Measurements from ENCODE around the gene CECR2.

Gene CECR2

GRCh38 chr22:17369439-17370025 lies at the start of gene CECR2:
Gene CECR2 (plus strand): TSS chr22:17369460. CDS start chr22:17369784, 324 bp downstream.
- DNase-seq (ENCODE audit: low spot score), result no peak

GRCh38 chr22:17319546-17319945 lies 49.7 kb upstream of the CECR2 start:
- no peak for DNase-seq (ENCODE audit: low spot score)

GRCh38 chr22:17322511-17322910 lies 46.7 kb upstream of the CECR2 start:
- DNase-seq (ENCODE audit: low spot score), result no peak

GRCh38 chr22:17331690-17332089 lies 37.6 kb upstream of the CECR2 start:
- no peak for DNase-seq (ENCODE audit: low spot score)

- DNase-seq (ENCODE audit: low spot score), result no peak
Measured at GRCh38 chr22:17332109-17332800, 37.0 kb upstream of the CECR2 start.

- DNase-seq (ENCODE audit: low spot score), result no peak
Measured at GRCh38 chr22:17334059-17334458, 35.2 kb upstream of the CECR2 start.

GRCh38 chr22:17334983-17335382 lies 34.3 kb upstream of the CECR2 start:
- no peak for DNase-seq (ENCODE audit: low spot score)

GRCh38 chr22:17336061-17336460 lies 33.2 kb upstream of the CECR2 start:
- no peak for DNase-seq (ENCODE audit: low spot score)

GRCh38 chr22:17337639-17338038 lies 31.6 kb upstream of the CECR2 start:
- DNase-seq (ENCODE audit: low spot score), result no peak

GRCh38 chr22:17339095-17339693 lies 30.1 kb upstream of the CECR2 start:
- DNase-seq (ENCODE audit: low spot score), result no peak

GRCh38 chr22:17342361-17342760 lies 26.9 kb upstream of the CECR2 start:
- DNase-seq (ENCODE audit: low spot score), result no peak

- DNase-seq (ENCODE audit: low spot score), result no peak
Measured at GRCh38 chr22:17343766-17344165, 25.5 kb upstream of the CECR2 start.

- DNase-seq (ENCODE audit: low spot score), result no peak
Measured at GRCh38 chr22:17346578-17346977, 22.7 kb upstream of the CECR2 start.

GRCh38 chr22:17347724-17348123 lies 21.5 kb upstream of the CECR2 start:
- no peak for DNase-seq (ENCODE audit: low spot score)

GRCh38 chr22:17348464-17349103 lies 20.7 kb upstream of the CECR2 start:
- no peak for DNase-seq (ENCODE audit: low spot score)

GRCh38 chr22:17349172-17349571 lies 20.1 kb upstream of the CECR2 start:
- DNase-seq (ENCODE audit: low spot score), result no peak

- no peak for DNase-seq (ENCODE audit: low spot score)
Measured at GRCh38 chr22:17350292-17350691, 19.0 kb upstream of the CECR2 start.

GRCh38 chr22:17352798-17353197 lies 16.5 kb upstream of the CECR2 start:
- no peak for DNase-seq (ENCODE audit: low spot score)

GRCh38 chr22:17357688-17358087 lies 11.6 kb upstream of the CECR2 start:
- DNase-seq (ENCODE audit: low spot score), result no peak

- DNase-seq (ENCODE audit: low spot score), result no peak
Measured at GRCh38 chr22:17358415-17358814, 10.8 kb upstream of the CECR2 start.

GRCh38 chr22:17359501-17359900 lies 9.8 kb upstream of the CECR2 start:
- DNase-seq (ENCODE audit: low spot score), result no peak

- DNase-seq (ENCODE audit: low spot score), result no peak
Measured at GRCh38 chr22:17366329-17366728, 2.9 kb upstream of the CECR2 start.

- DNase-seq (ENCODE audit: low spot score), result no peak
Measured at GRCh38 chr22:17366830-17367229, 2.4 kb upstream of the CECR2 start.

All from hepatic stellate cell (primary cell).